ENCODE measurements around the gene DDX17. TPM values are rescaled to one million over a fixed set of nuclear protein-coding genes. Genes with fewer than 3 reads are reported as not detected.
A peak's percentile ranks its signal among the peaks of the same experiment; 100 is the strongest.

The DDX17 gene
- total RNA-seq, 1 experiment from 2014 or later: 399 TPM

DNA sequence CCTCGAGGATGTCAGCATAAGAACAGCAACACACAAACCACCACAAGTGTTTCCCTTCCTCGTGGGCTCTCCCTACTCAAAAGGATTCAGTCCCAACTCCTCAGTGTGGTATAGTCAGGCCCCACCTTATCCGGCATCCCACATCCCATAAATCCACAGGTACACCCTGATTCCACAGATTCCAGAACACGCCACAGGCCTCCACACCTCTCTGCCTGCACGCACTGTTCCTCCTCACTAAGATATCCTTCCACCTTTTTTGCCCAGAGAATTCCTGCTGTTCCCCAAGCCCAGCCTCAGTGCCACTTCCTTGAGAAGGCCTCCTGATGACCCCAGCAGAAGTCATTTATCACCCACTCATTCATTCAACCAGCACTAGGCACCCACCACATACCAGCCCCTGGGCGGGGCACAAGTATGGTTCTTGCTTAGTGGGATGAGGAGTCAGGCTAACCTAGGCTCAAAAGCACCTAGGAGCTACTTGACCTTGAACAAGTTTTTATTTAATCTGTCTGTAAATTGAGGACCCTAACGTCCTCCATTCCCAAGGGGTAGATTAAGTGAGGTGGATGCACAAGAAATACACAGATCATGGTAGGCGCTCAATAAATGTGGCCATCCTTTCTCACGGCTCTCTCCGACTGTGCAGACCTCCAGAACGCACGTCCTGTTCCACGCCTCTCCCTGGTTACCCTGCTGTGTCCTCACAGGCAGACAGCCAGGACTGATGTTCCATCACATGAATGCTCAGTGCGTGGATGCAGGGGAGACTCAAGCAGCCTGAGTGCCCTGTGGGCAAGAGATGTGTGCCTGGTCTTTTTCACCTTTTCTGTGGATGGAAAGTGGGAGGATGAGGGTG, 49.0 kb downstream of the DDX17 start:
- Mint-ChIP-seq H3K36me3 (no peaks in the 10 kb centered on the region), H3K4me1 (peaks cover 22% of the 10 kb centered on the region), H3K4me3 (peak overlapping the region; percentile 63), H3K9me3 (no peaks in the 10 kb centered on the region), H3K27ac (no peak overlapping the region), H3K27me3 (ENCODE audit: low read depth) (peaks cover 83% of the 10 kb centered on the region)
- POLR2A ChIA-PET: no interaction called here
- ATAC-seq (no peak), DNase-seq (ENCODE audit: low spot score) (no peak)
- TF ChIP-seq ELF4 (CRISPR knock-in tag; IDR thresholded peaks at IDR 0.05; ENCODE audit: low read depth) (no peak), OVOL2 (CRISPR knock-in tag; IDR thresholded peaks at IDR 0.05; ENCODE audit: borderline replicate concordance) (no peak), TEAD4 (CRISPR knock-in tag; IDR thresholded peaks at IDR 0.05) (no peak), ZNF416 (CRISPR knock-in tag; IDR thresholded peaks at IDR 0.05) (no peak), ETV6 (CRISPR knock-in tag; IDR thresholded peaks at IDR 0.05) (no peak), TEAD1 (CRISPR knock-in tag; IDR thresholded peaks at IDR 0.05) (no peak), JUN (CRISPR knock-in tag; IDR thresholded peaks at IDR 0.05) (no peak), ZNF671 (CRISPR knock-in tag; IDR thresholded peaks at IDR 0.05) (no peak), ZNF219 (CRISPR knock-in tag; IDR thresholded peaks at IDR 0.05; ENCODE audit: borderline replicate concordance) (no peak), EMX1 (CRISPR knock-in tag; IDR thresholded peaks at IDR 0.05) (no peak), NFYB (CRISPR knock-in tag; conservative IDR thresholded peaks at IDR 0.05; ENCODE audit: low read depth) (no peak)
- TF ChIP-seq, protein P1, sequence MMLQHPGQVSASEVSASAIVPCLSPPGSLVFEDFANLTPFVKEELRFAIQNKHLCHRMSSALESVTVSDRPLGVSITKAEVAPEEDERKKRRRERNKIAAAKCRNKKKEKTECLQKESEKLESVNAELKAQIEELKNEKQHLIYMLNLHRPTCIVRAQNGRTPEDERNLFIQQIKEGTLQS (CRISPR knock-in tag; conservative IDR thresholded peaks at IDR 0.05): no peak
- TF ChIP-seq, protein P2, sequence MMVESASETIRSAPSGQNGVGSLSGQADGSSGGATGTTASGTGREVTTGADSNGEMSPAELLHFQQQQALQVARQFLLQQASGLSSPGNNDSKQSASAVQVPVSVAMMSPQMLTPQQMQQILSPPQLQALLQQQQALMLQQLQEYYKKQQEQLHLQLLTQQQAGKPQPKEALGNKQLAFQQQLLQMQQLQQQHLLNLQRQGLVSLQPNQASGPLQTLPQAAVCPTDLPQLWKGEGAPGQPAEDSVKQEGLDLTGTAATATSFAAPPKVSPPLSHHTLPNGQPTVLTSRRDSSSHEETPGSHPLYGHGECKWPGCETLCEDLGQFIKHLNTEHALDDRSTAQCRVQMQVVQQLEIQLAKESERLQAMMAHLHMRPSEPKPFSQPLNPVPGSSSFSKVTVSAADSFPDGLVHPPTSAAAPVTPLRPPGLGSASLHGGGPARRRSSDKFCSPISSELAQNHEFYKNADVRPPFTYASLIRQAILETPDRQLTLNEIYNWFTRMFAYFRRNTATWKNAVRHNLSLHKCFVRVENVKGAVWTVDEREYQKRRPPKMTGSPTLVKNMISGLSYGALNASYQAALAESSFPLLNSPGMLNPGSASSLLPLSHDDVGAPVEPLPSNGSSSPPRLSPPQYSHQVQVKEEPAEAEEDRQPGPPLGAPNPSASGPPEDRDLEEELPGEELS (CRISPR knock-in tag; IDR thresholded peaks at IDR 0.05): no peak
- TF ChIP-seq, protein P3, sequence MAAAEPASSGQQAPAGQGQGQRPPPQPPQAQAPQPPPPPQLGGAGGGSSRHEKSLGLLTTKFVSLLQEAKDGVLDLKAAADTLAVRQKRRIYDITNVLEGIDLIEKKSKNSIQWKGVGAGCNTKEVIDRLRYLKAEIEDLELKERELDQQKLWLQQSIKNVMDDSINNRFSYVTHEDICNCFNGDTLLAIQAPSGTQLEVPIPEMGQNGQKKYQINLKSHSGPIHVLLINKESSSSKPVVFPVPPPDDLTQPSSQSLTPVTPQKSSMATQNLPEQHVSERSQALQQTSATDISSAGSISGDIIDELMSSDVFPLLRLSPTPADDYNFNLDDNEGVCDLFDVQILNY (CRISPR knock-in tag; IDR thresholded peaks at IDR 0.05): no peak
- TF ChIP-seq, protein P4, sequence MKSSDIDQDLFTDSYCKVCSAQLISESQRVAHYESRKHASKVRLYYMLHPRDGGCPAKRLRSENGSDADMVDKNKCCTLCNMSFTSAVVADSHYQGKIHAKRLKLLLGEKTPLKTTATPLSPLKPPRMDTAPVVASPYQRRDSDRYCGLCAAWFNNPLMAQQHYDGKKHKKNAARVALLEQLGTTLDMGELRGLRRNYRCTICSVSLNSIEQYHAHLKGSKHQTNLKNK (CRISPR knock-in tag; IDR thresholded peaks at IDR 0.05): no peak
- TF ChIP-seq, protein P5, sequence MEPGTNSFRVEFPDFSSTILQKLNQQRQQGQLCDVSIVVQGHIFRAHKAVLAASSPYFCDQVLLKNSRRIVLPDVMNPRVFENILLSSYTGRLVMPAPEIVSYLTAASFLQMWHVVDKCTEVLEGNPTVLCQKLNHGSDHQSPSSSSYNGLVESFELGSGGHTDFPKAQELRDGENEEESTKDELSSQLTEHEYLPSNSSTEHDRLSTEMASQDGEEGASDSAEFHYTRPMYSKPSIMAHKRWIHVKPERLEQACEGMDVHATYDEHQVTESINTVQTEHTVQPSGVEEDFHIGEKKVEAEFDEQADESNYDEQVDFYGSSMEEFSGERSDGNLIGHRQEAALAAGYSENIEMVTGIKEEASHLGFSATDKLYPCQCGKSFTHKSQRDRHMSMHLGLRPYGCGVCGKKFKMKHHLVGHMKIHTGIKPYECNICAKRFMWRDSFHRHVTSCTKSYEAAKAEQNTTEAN (CRISPR knock-in tag; IDR thresholded peaks at IDR 0.05): no peak
- TF ChIP-seq, protein P6, sequence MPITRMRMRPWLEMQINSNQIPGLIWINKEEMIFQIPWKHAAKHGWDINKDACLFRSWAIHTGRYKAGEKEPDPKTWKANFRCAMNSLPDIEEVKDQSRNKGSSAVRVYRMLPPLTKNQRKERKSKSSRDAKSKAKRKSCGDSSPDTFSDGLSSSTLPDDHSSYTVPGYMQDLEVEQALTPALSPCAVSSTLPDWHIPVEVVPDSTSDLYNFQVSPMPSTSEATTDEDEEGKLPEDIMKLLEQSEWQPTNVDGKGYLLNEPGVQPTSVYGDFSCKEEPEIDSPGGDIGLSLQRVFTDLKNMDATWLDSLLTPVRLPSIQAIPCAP (CRISPR knock-in tag; IDR thresholded peaks at IDR 0.05): no peak
- TF ChIP-seq, protein P7, sequence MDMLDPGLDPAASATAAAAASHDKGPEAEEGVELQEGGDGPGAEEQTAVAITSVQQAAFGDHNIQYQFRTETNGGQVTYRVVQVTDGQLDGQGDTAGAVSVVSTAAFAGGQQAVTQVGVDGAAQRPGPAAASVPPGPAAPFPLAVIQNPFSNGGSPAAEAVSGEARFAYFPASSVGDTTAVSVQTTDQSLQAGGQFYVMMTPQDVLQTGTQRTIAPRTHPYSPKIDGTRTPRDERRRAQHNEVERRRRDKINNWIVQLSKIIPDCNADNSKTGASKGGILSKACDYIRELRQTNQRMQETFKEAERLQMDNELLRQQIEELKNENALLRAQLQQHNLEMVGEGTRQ (CRISPR knock-in tag; IDR thresholded peaks at IDR 0.05): no peak
- TF ChIP-seq, protein P8, sequence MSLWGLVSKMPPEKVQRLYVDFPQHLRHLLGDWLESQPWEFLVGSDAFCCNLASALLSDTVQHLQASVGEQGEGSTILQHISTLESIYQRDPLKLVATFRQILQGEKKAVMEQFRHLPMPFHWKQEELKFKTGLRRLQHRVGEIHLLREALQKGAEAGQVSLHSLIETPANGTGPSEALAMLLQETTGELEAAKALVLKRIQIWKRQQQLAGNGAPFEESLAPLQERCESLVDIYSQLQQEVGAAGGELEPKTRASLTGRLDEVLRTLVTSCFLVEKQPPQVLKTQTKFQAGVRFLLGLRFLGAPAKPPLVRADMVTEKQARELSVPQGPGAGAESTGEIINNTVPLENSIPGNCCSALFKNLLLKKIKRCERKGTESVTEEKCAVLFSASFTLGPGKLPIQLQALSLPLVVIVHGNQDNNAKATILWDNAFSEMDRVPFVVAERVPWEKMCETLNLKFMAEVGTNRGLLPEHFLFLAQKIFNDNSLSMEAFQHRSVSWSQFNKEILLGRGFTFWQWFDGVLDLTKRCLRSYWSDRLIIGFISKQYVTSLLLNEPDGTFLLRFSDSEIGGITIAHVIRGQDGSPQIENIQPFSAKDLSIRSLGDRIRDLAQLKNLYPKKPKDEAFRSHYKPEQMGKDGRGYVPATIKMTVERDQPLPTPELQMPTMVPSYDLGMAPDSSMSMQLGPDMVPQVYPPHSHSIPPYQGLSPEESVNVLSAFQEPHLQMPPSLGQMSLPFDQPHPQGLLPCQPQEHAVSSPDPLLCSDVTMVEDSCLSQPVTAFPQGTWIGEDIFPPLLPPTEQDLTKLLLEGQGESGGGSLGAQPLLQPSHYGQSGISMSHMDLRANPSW (CRISPR knock-in tag; conservative IDR thresholded peaks at IDR 0.05; ENCODE audit: low read depth): no peak
- TF ChIP-seq, protein P9, sequence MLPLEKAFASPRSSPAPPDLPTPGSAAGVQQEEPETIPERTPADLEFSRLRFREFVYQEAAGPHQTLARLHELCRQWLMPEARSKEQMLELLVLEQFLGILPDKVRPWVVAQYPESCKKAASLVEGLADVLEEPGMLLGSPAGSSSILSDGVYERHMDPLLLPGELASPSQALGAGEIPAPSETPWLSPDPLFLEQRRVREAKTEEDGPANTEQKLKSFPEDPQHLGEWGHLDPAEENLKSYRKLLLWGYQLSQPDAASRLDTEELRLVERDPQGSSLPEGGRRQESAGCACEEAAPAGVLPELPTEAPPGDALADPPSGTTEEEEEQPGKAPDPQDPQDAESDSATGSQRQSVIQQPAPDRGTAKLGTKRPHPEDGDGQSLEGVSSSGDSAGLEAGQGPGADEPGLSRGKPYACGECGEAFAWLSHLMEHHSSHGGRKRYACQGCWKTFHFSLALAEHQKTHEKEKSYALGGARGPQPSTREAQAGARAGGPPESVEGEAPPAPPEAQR (CRISPR knock-in tag; IDR thresholded peaks at IDR 0.05): no peak
- CTCF ChIA-PET: no interaction called here

Measured in WTC11 (cell line).